ENCODE results near the gene ATG4B.

Gene ATG4B

GRCh38 chr2:241666627-241667400 lies 29.3 kb downstream of the ATG4B start:
- no peak for DNase-seq (ENCODE audit: low read depth)

GRCh38 chr2:241668354-241668753 lies 30.9 kb downstream of the ATG4B start:
- DNase-seq (ENCODE audit: low read depth): no peak

GRCh38 chr2:241668839-241669238 lies 31.3 kb downstream of the ATG4B start:
- DNase-seq (ENCODE audit: low read depth): no peak

- no peak for DNase-seq (ENCODE audit: low read depth)
Observed at GRCh38 chr2:241670333-241671110, 33.0 kb downstream of the ATG4B start.

- no peak for DNase-seq (ENCODE audit: low read depth)
Observed at GRCh38 chr2:241671457-241672240, 34.2 kb downstream of the ATG4B start.

- no peak for DNase-seq (ENCODE audit: low read depth)
Observed at GRCh38 chr2:241672243-241673188, 35.0 kb downstream of the ATG4B start.

- no peak for DNase-seq (ENCODE audit: low read depth)
Observed at GRCh38 chr2:241673189-241673663, 35.7 kb downstream of the ATG4B start.

GRCh38 chr2:241673797-241674725 lies 36.6 kb downstream of the ATG4B start:
- DNase-seq (ENCODE audit: low read depth): no peak

- no peak for DNase-seq (ENCODE audit: low read depth)
Observed at GRCh38 chr2:241675885-241676284, 38.4 kb downstream of the ATG4B start.

- DNase-seq (ENCODE audit: low read depth): no peak
Observed at GRCh38 chr2:241676665-241677064, 39.2 kb downstream of the ATG4B start.

GRCh38 chr2:241677392-241677791 lies 39.9 kb downstream of the ATG4B start:
- DNase-seq (ENCODE audit: low read depth): no peak

GRCh38 chr2:241678307-241678706 lies 40.8 kb downstream of the ATG4B start:
- no peak for DNase-seq (ENCODE audit: low read depth)

- DNase-seq (ENCODE audit: low read depth): no peak
Observed at GRCh38 chr2:241678784-241679540, 41.5 kb downstream of the ATG4B start.

- no peak for DNase-seq (ENCODE audit: low read depth)
Observed at GRCh38 chr2:241680044-241680443, 42.6 kb downstream of the ATG4B start.

- DNase-seq (ENCODE audit: low read depth): no peak
Observed at GRCh38 chr2:241680827-241681599, 43.5 kb downstream of the ATG4B start.

- no peak for DNase-seq (ENCODE audit: low read depth)
Observed at GRCh38 chr2:241686324-241686649, 48.8 kb downstream of the ATG4B start.

GRCh38 chr2:241686650-241687425 lies 49.3 kb downstream of the ATG4B start, which contains the start of gene DTYMK:
TSS of gene DTYMK (minus strand) at chr2:241686815. CDS start at chr2:241686783, 32 bp downstream.
- peak; percentile 73 for DNase-seq (ENCODE audit: low read depth)

GRCh38 chr2:241689306-241689705 lies 51.8 kb downstream of the ATG4B start:
- DNase-seq (ENCODE audit: low read depth): no peak
